Measurements from ENCODE around the gene C3orf20. TPM values are rescaled to one million over a fixed set of nuclear protein-coding genes. Genes with fewer than 3 reads are reported as not detected.
"Not testable (repeated sequence)": the region's sequence is repeated elsewhere in the genome, so short reads cannot be mapped to it uniquely, and the experiment has no call there.

Gene C3orf20
- total RNA-seq, 1 donor from 2014 or later = 0.25 TPM

DNA sequence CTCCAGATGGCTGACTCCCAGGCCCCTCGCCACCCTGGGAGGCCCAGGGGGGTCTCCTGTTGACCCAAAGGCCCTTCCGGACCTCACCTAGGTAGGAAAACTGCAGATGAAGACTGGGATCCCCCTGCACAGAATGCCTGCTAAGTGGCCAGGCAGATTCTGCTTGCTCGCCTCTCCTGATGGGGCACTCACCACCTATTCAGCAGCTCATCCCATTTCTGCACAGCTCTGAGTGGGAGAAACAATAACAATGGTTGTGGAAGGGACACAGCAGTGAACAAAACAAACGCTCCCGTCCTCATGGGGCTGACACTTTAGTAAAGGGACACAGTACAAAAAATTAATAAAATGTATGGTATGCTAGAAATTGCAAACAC, 118.9 kb downstream of the C3orf20 start:
- intact Hi-C loops (cut with micrococcal nuclease) = loop anchor here (5.0 kb wide), 1 partner anchor 287 kb away; no protein-coding TSS in a partner anchor

DNA sequence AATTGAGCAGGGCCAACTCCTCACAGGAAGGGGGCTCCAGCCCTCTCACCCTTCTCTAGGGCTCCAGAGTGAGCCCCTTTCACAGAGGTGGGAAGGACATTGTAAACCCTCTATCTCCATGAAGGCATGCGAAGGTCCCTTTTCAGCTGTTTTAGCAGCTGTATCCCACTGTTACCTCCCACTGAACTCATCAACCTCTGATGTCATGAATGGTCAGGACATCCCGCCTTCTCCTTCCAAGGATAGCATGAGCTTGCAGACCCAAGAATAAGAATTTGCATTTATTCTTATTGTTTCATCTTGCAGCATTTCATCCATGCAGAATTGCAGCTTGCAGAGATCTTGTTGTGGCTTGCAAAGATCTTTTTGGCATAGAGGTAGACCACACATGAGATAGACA, 119.5 kb downstream of the C3orf20 start:
- intact Hi-C loops (cut with micrococcal nuclease) = loop anchor here (5.0 kb wide), 1 partner anchor 287 kb away; no protein-coding TSS in a partner anchor

DNA sequence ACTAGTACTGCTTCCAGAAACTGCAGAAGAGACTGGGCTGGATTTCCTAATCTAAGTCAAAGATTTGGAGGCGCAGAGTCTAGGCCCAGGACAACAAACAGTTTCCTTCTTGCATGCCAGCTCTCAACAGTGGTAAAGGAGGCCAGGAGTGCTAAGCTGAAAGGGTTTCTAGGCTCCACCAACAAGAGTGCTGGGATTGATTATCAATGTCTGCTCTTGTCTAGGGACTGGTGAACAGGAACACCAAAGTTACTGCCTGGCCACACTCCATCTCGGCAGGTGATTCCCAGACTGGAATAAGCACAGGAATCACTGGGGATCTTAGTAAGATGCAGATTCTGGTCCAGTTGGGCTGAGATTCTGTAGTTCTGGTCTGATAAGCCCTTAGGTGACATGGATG, 121.1 kb downstream of the C3orf20 start:
- intact Hi-C loops (cut with micrococcal nuclease) = no loop called here

DNA sequence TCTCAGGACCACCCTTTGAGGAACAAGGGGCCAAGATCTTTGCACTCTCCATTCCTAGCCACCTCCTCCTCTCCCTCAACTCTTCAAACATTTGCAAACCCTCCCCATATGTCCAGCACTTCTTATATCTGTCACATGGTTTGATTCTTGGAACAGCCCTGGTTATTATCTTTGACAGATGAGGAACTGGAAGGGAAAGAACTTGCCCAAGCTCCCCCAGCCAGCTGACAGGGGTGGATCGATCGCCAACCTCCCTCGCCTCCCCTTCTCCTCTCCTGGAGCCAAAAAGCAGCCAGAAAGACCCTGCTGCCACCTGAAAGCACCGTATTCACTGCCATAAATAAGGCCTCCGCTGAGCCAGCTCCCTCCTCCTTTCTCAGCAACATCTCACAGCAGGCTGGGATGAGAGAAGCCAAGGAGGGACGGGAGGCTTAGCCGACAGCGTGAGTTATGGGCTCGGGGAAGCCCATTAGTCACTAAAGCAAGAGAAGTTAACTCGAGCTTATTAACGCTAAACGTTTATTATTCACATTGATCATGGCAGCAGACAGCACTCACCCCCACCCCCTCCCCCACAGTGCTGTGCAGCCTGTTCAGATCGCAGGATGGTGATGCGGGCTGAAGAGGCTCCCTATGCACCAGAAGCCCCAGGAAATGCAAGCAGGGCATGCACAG, 121.6 kb downstream of the C3orf20 start:
- intact Hi-C loops (cut with micrococcal nuclease) = no loop called here

DNA sequence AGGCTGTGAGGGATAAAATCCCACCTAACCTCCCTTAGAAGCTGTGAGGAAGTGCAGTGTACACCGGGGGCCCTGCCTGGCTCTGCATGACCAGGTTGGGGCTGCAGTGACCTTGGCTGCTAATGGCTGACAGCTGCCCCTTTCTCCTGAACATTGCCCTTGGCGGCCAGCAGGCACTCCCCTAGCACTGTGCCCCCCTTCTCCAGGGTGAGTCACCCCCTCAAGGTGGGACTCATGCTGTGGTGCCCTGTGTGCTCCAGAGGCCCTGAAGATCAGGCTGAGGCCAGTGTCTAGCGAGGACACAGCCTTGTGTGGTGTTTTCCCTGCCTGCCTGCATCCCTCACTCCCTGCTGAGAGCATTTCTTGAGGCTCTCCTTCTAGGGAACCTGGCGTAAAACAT, 122.8 kb downstream of the C3orf20 start:
- intact Hi-C loops (cut with micrococcal nuclease) = no loop called here

DNA sequence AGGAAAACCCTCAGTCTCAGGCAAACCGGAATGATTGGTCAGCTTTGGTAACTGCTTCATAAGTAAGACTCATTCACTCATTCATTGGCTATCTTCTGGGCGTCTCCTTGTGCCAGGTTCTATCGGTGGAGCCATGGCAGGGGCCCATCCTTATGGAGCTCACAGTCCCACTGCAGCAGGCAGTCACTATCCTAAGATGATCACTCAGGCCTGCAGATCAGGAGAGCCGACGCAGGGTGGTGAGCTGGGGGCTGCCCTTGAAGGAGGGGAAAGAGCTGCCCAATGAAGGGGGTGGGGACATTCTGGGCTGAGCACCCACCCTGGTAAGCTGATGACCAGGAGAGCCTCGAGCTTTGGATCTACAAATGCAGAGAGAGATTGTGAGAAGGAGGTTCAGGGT, 123.3 kb downstream of the C3orf20 start:
- intact Hi-C loops (cut with micrococcal nuclease) = no loop called here

DNA sequence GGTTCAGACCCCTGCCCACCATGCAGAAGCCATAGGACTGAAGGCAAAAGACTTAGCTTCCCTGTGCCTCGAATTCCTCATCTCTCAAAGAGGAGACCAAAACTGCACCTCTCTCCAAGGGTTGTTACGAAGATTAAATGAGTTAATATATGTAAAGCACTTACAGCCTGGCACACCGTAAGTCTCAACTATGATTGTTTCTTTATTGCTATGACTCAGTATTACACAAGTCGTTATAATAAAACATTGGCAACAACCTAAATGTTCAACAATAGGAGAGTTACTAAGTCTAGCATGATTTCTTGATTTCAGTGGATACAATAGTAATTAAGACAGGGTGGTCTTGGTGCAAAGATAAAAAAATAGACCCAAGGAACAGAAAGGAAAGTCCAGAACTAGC, 124.2 kb downstream of the C3orf20 start:
- intact Hi-C loops (cut with micrococcal nuclease) = no loop called here

DNA sequence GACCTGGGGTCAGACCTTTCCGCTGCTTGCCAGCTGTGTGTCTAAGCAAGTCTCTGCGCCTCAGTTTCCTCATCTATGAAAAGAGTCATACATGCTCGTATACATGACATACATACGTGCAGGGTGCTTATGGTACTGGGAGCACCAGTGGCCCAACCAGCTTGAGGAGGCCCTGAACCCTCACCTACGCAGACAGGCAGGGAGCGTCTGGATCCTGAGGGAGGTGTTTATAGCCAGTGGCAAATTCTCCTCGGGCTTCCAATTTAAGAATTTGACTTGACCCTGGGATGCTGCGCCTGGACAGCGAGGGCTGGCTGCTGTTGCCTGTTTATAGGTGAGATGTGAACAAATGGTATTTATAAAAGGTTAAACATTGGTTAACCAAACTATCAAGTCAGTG, 126.1 kb downstream of the C3orf20 start:
- intact Hi-C loops (cut with micrococcal nuclease) = no loop called here

DNA sequence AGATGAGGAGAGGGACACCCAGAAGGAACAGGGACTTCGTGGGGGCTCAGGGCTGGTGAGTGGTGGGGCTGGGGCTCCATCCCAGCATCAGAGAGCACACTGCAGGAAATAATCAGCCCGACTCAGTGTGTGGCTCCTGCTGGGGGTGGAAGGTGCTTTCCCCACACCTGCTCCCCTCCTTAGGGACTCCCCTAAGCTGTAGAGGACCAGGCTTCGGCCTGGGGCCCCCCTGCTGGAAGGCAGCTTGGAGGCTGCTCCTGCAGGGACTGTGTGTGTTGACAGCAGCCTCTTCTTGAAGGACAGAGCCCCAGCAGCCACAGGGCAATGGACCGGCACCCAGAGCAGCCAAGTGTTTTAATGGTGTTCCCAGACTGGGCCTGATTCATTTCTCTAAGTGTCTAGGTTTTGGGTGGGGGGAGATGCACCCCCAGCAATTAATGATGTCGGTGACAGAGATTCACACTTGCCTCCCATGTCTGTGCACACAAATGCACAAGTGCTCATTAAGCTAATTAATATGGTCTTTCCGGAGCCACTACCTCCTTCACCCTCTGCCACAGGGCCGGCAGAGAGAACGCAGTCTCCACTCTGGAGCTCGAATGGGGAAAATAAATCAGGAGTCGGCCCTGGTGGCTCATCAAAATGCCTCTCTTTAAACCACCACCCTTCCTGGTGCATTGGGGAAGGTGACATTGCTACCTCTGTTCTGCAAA, 126.9 kb downstream of the C3orf20 start:
- intact Hi-C loops (cut with micrococcal nuclease) = no loop called here

DNA sequence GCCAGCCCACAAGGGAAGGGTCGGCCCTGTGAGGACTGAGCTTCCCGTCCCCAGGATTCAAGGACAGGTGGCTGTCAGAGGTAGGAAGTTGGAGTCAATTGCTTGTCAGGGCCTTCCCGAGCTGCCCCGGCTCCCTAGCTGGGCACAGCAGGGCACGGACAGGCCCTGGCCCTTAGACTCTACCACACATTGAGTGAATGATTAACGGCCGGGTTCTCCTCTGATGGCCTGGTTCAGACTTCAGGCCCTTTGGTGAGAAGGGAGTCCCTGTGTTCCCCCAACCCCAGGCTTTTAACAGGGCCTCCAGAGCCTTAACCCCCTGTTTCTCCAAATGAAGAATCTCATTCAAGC, 127.4 kb downstream of the C3orf20 start:
- intact Hi-C loops (cut with micrococcal nuclease) = no loop called here

DNA sequence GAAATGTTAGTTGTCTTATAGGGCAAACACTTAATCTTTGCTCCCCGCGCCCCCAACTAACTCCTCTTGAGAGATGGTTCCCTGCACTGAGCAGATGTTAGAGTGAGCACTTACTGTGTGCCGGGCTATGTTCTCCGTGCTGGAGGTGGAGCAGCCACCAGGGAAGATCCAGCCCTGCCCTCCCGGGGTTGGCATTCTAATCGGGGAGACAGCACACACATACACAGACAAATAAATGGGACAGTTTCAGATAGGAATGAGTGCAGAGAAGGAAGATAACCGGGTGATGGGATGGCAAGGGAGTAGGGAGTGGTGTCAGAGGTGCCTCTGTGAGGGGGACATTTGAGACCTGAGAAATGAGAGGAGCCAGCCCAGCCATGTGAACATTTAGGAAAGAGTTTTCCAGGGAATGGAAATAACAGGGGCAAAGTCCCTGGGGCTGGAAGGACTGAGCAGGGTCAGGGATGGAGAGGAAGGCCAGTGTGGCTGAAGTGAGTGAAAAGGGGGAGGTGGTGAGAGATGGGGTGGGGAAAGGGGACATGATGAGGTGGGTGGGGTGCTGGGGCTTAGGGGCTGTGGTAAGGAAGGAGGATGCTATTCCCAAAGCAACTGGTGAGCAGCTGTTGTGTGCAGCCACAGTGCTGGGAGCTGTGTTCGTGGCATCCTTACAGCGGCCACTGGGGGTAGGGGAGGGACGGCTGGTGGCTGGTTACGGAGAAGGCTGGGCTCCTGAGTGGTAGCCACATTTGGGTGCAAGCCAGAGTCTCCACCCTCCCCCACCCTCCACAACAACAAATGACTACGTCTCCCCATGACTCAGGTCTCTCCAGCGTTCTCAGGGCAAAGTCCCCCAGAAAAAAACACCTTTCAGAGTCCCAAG, 128.4 kb downstream of the C3orf20 start:
- intact Hi-C loops (cut with micrococcal nuclease) = no loop called here

DNA sequence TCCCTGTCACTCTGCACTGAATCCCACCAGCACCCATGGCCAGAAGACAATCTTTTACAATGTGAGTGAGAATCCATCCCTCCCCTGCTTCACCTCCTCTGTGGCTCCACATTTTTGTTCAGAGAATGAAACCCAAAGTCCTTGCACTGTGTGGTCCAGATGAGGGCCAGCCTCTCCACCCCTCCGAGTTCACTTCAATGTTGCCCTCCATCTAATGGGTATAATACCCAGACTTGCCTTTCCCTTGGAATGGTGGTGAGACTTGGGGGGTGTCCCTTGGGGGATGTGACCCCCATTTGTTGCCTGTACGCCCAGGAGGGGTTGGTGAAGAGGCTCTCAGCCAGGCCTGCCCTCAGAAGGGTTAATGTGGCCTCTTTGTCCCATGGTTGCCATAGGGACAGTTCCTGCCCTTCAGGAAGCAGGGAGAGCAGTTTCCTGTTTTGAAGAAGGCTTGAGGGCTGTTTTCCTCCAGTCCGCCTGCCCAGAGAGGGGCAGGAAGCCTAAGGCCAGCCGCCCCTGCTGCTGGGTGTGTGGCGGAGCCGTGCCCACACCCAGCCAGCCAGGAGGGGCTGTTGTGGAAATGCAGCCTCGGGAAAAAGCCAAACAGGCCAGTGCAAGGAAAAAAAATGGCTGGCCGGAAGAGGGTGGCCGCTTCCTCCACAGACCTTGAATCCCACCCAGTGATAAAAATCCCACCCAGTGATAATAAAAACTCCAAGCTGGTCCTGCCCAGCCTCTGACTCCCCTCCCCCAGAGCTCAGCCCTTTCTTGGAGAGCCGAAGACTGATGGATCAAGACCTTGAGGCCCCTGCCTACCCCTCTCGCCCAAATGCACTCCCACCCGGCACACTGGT, 129.3 kb downstream of the C3orf20 start:
- intact Hi-C loops (cut with micrococcal nuclease) = no loop called here

DNA sequence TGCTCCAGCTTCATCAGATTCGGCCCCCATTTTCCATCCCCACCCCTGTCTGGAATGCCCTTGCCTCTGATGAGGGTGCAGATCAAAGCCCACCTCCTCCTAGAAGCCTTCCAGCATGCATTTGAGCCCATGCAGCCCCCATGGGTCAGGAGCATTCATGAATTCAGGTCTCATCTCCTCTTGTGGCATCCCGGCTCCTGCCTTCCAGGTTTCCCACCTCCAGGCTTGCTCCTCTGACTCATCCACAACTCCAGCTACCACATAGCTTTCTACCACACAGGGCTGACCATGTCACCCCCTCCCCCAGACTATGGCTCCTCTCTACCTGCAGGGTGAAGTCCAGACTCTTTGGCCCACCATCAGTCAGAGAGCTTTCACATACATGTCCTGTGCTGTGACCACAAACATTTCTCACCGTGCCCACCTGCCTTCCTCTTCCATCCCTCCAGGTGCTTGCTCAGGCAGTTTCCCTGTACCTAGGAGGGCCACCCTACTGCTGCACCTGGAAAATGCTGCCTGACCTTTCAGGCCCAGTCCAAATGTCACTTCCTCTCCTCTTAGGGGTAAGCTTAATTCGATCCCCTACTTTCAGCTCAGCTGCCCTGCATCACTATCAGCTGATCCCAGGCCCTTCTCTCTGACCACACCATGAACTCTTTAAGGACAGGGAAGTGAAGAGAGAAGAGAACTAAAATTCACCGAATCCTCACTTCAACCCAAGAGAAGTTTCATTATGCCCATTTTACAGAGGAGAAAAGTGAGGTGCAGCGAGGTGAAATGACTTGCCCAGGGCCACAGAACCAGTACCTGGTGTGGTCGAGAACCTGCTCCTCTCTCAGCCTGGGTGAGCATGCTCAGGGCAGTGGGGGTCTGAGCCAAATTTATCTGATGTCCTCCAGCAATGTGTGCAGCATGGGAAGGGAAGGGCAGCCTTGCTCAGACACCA, 130.2 kb downstream of the C3orf20 start:
- intact Hi-C loops (cut with micrococcal nuclease) = no loop called here

DNA sequence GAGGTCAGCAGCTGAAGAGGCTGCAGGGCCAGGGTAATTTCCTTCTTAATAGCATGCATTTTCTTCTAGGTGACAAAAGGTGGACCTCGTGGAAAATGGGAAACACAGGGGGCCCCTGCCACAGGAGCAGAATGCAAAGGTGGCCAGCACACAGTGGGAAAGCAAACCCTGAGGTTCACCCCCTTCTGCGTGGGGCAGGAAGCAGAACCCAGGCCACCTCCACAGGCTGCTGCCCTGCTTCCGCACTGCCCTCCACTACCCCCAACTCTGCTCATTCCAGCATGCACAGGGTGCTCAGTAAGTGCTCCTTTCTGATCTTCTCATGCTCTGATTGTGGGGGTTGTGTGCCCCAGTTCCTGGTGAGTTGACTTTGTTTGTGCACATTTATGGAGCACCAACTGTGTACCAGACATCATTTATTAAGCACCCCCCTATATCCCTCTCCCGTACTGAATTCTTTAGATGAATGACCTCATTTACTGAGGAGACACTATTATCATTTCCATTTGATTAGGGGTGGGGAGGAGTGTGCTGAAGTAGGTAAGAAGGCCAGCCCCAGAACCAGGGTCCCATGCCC, 131.1 kb downstream of the C3orf20 start:
- intact Hi-C loops (cut with micrococcal nuclease) = no loop called here

DNA sequence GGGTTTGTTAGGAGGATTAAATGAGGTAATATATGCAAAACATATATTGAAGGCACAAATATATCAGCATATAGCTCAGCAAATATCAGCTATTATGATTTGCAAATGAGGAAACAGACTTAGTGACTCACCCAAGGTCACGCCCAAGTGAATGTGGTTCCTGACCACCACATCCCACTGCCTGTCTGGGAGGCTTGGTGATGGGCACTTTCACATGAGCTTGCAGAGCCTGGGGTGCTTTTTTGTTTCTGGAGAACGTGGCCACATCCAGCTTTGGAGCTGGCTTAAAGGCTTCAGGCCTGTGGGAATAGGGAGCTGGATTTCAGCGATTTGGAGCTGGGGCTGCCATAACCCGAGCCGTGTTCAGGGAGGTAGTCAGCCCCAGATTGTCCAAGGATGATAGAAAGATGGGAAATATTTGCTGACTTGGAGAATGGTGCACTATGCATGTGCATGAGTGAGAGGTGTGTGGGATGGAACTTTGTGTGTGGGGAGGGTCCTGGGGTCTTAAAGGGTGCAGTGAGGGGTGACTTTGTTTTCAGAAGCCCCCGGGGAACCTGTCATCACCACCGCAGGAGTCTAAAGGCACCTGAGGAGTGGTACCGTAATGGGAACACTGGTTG, 131.8 kb downstream of the C3orf20 start:
- intact Hi-C loops (cut with micrococcal nuclease) = no loop called here

DNA sequence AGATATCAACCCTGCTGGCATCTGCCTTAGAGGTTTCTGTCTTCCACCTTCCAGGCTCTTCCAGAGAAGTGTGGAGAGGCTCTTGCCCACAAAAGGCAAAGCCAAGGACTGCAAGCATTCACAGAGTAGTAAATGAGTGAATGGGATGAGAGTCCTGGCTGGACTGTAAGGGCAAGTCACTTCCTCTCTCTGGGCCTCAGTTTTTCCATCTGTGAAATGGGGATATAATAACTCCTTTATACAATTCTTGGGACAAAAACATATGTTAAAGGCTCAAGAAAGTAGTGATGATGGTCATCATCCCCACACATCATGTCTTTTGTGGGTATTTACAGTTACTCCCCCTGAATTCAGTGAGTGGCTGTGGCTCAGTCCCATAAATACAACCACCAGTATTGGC, 133.1 kb downstream of the C3orf20 start:
- intact Hi-C loops (cut with micrococcal nuclease) = no loop called here

DNA sequence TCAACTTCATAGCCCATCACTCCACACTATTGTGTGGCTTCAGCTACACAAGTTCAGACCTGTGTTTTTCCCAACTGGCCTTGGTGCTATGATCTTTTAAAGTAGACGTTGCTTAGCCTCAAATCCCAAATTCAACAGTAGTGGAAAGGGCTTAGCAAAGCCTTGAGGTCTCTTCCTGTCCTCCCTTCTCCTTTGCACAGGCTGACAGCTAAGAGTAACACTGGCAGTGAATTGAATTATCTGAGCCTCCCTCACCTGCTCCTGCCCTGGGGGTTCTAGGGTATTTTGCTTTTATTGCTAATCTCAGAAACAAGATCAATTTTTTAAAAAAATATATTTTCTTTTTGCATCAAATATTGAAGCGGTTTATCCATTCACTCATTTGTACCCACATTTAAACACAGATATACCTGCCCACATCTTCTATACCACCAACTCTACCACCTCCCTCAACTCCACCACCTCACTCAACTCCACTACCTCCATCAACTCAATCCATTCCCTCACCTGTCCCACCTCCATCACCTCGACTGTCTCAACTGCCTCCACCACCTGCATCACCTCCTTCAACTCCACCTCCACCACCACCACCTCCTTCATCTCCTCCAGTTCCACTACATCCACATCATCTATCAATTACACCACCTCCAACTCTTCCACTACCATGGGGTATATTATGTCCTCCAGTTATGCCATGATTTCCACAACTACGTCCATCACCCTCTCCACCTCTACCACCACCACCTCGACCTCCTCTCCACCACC, 133.7 kb downstream of the C3orf20 start:
- intact Hi-C loops (cut with micrococcal nuclease) = no loop called here

DNA sequence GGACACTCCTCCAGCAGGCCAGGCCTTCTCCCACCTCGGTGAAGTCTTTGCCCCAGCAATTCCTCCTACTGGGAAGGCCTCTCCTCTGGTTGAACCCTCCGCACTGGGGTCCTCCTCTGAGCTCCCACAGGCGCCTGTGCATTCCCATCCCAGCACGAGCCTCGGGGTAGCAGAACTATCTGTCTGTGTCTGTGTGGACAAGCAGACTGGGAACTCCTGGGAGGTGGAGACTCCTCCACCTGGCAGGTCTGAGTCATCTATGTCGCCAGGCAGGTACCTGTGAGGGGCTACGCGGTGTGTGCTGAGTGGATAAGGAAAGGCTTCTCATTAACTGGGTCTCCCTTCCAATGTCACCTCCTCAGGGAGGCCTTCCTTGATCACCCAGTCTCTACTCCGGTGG, 134.7 kb downstream of the C3orf20 start:
- intact Hi-C loops (cut with micrococcal nuclease) = not testable (repeated sequence)
